ENCODE measurements around the gene USP53.

The USP53 gene

DNA sequence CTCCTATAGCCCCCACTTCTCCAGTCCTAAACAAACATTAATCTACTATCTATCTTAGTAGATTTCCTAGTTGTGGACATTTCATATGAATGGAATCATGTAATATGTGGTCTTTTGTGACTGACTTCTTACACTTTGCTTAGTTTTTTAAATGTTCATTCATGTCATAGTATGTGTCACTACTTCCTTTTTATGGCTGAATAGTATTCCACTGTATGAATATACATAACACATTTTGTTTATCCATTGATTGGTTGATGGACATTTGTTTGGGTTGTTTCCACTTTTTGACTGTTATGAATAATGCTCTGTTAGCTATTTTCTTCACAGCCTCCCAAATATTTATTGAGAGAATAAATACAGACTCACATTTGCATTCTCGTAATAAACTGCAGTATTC is 19.8 kb downstream of the USP53 start:
- CTCF ChIA-PET, result no interaction called here
- TF ChIP-seq, protein P1, sequence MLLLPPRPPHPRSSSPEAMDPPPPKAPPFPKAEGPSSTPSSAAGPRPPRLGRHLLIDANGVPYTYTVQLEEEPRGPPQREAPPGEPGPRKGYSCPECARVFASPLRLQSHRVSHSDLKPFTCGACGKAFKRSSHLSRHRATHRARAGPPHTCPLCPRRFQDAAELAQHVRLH (tag by site-specific recombination; IDR thresholded peaks at IDR 0.05), result no peak
- TF ChIP-seq ZNF138 (tag by site-specific recombination; IDR thresholded peaks at IDR 0.05; ENCODE audit: borderline replicate concordance) (no peak), ZBTB7A (tag by site-specific recombination; IDR thresholded peaks at IDR 0.05; ENCODE audit: low read depth) (no peak), ZNF221 (tag by site-specific recombination; IDR thresholded peaks at IDR 0.05; ENCODE audit: borderline replicate concordance) (no peak), ZNF24 (tag by site-specific recombination; IDR thresholded peaks at IDR 0.05) (peak; percentile 82), ZNF146 (tag by site-specific recombination; IDR thresholded peaks at IDR 0.05) (peak; percentile 84)
- POLR2A ChIA-PET, result interaction anchor here (0.8 kb wide), 1 partner anchor 19 kb away, joined by 3 read pairs; the partner anchor contains the start of gene USP53
- Histone ChIP-seq H3K4me1 (ENCODE audit: control insufficient read depth, insufficient read depth, low read length) (no peaks in the 10 kb centered on the region; the same call in 1 of the 2 replicates), H3K9me3 (ENCODE audit: control insufficient read depth, insufficient read depth, low read depth, low read length) (no peaks in the 10 kb centered on the region), H3K36me3 (ENCODE audit: control insufficient read depth in 2 of 2, insufficient read depth in 1 of 2, low read length in 2 of 2) (peaks cover 0 to 29% of the 10 kb centered on the region in 2 experiments; a peak in 1 of 3 replicates), H3K27ac (ENCODE audit: extremely low read depth, low read depth, low read length) (no peak overlapping the region), H3K4me3 (ENCODE audit: low read depth, low read length) (no peak overlapping the region)

DNA sequence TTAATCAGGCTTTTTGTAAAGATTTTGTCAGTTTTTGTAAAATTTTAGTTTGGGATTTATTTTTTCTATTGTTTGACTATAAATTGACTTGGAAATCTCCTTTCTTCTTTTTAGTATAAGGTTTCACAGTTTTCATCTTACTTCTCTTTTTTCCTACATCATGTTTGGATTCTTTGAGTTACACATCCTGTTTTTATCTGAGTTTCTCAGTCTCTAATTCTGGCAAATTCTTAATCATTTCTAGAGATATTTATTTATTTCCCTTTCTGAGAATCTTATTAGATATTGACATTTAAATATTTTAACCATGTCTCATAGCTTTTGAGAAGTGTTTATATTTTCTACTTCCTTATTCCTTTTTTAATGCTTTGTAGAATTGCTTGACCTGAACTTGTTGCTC is 20.7 kb downstream of the USP53 start:
- ChIA-PET CTCF (no interaction called here), POLR2A (no interaction called here)
- no peaks in the 10 kb centered on the region for H3K9me3 ChIP-seq (ENCODE audit: control insufficient read depth, insufficient read depth, low read depth, low read length)
- TF ChIP-seq ZNF302 (tag by site-specific recombination; IDR thresholded peaks at IDR 0.05; ENCODE audit: low read depth) (no peak), SCRT2 (tag by site-specific recombination; IDR thresholded peaks at IDR 0.05) (0 out of 2 replicates have a peak, but pooled peaks have one; percentile 38)
- no peak overlapping the region for H3K27ac ChIP-seq (ENCODE audit: extremely low read depth, low read depth, low read length)
- H3K4me1 ChIP-seq (ENCODE audit: control insufficient read depth, insufficient read depth, low read length), result no peaks in the 10 kb centered on the region; the same call in 1 of the 2 replicates
- H3K36me3 ChIP-seq (ENCODE audit: control insufficient read depth in 2 of 2, insufficient read depth in 1 of 2, low read length in 2 of 2), result peaks cover 0 to 29% of the 10 kb centered on the region in 2 experiments; a peak in 1 of 3 replicates
- no peak overlapping the region for H3K4me3 ChIP-seq (ENCODE audit: low read depth, low read length)

DNA sequence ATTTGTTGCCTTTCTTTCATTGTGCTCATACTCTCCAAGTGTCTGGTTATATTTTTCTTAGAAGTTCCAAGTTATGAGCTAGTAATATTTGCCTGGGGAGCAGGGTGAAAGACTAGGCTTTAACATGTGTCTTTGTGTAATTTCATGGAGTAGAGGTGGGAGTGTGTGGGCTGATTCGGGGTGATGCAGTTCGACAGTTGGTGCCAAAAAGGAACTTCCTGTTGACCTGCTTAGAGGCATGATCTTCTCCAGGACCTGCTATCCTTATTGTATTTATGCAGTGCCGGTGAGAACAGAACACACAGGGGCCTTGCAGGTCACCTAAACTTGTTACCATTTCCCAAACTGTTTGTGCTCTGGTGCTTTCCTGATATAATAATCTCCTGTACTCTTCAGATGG is 21.2 kb downstream of the USP53 start:
- POLR2A ChIA-PET, result no interaction called here
- Histone ChIP-seq H3K4me3 (ENCODE audit: low read depth, low read length) (no peak overlapping the region), H3K27ac (ENCODE audit: extremely low read depth, low read depth, low read length) (no peak overlapping the region), H3K9me3 (ENCODE audit: control insufficient read depth, insufficient read depth, low read depth, low read length) (no peaks in the 10 kb centered on the region), H3K4me1 (ENCODE audit: control insufficient read depth, insufficient read depth, low read length) (no peaks in the 10 kb centered on the region; the same call in 1 of the 2 replicates), H3K36me3 (ENCODE audit: control insufficient read depth in 2 of 2, insufficient read depth in 1 of 2, low read length in 2 of 2) (peaks cover 0 to 29% of the 10 kb centered on the region in 2 experiments; a peak in 1 of 3 replicates)
- TF ChIP-seq GLI4 (tag by site-specific recombination; IDR thresholded peaks at IDR 0.05) (no peak), ZFHX2 (tag by site-specific recombination; conservative IDR thresholded peaks at IDR 0.05) (peak; percentile 50), YY1 (tag by site-specific recombination; IDR thresholded peaks at IDR 0.05) (no peak), EGR2 (tag by site-specific recombination; IDR thresholded peaks at IDR 0.05; ENCODE audit: low read depth) (peak; percentile 29; the same call in 1 of the 2 replicates)
- CTCF ChIA-PET, result no interaction called here

DNA sequence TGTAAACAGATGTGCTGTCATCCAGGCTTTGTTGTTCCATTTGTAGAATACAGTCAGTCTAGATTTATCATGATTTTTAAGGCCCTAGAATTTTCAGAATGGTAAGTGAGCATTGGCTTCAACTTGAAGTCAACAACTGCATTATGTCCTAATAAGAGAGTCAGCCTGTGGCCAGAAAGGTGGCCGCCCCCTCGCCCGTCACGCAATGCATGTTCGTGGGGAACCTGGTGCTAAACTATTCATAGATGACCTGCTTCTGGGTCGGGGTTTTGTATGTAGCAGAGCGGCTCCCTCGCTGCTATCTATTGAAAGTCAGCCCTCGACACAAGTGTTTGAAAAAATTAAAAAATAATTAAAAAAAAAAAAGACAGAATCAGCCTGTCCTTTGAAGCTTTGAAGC is 24.7 kb downstream of the USP53 start:
- Histone ChIP-seq H3K4me1 (ENCODE audit: control insufficient read depth, insufficient read depth, low read length) (peaks cover 6% of the 10 kb centered on the region; the same call in 1 of the 2 replicates), H3K4me3 (ENCODE audit: low read depth, low read length) (no peak overlapping the region), H3K36me3 (ENCODE audit: control insufficient read depth in 2 of 2, insufficient read depth in 1 of 2, low read length in 2 of 2) (peaks cover 0 to 18% of the 10 kb centered on the region in 2 experiments; a peak in 1 of 3 replicates), H3K9me3 (ENCODE audit: control insufficient read depth, insufficient read depth, low read depth, low read length) (no peaks in the 10 kb centered on the region), H3K27ac (ENCODE audit: extremely low read depth, low read depth, low read length) (no peak overlapping the region)
- TF ChIP-seq, protein P2, sequence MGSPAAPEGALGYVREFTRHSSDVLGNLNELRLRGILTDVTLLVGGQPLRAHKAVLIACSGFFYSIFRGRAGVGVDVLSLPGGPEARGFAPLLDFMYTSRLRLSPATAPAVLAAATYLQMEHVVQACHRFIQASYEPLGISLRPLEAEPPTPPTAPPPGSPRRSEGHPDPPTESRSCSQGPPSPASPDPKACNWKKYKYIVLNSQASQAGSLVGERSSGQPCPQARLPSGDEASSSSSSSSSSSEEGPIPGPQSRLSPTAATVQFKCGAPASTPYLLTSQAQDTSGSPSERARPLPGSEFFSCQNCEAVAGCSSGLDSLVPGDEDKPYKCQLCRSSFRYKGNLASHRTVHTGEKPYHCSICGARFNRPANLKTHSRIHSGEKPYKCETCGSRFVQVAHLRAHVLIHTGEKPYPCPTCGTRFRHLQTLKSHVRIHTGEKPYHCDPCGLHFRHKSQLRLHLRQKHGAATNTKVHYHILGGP (tag by site-specific recombination; IDR thresholded peaks at IDR 0.05), result no peak
- TF ChIP-seq ZNF514 (tag by site-specific recombination; IDR thresholded peaks at IDR 0.05) (no peak), GLIS2 (tag by site-specific recombination; IDR thresholded peaks at IDR 0.05) (no peak), ZNF391 (tag by site-specific recombination; IDR thresholded peaks at IDR 0.05; ENCODE audit: borderline replicate concordance, low read depth) (no peak), ZNF138 (tag by site-specific recombination; IDR thresholded peaks at IDR 0.05; ENCODE audit: borderline replicate concordance) (no peak)
- TF ChIP-seq, protein P3, sequence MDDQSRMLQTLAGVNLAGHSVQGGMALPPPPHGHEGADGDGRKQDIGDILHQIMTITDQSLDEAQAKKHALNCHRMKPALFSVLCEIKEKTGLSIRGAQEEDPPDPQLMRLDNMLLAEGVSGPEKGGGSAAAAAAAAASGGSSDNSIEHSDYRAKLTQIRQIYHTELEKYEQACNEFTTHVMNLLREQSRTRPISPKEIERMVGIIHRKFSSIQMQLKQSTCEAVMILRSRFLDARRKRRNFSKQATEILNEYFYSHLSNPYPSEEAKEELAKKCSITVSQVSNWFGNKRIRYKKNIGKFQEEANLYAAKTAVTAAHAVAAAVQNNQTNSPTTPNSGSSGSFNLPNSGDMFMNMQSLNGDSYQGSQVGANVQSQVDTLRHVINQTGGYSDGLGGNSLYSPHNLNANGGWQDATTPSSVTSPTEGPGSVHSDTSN (CRISPR knock-in tag; IDR thresholded peaks at IDR 0.05), result no peak
- POLR2A ChIA-PET, result interaction anchor here (1.1 kb wide), 1 partner anchor 10 kb away, joined by 4 read pairs; no protein-coding TSS in a partner anchor
- CTCF ChIA-PET, result interaction anchor here (1.1 kb wide), 1 partner anchor 9 kb away, joined by 3 read pairs; no protein-coding TSS in a partner anchor
